ENCODE data around the gene ZNF516. TPM values are rescaled to one million over a fixed set of nuclear protein-coding genes. Genes with fewer than 3 reads are reported as not detected.

ZNF516 gene
- total RNA-seq, 1 donor from 2014 or later, result 1.6 TPM

- intact Hi-C loops (cut with micrococcal nuclease), result no loop called here
- H3K9me3 Mint-ChIP-seq, result no peaks in the 10 kb centered on the region
- no peak for DNase-seq
- H3K27me3 Mint-ChIP-seq, result no peaks in the 10 kb centered on the region
- no peak overlapping the region for H3K4me3 Mint-ChIP-seq
- H3K27ac Mint-ChIP-seq, result no peak overlapping the region
- H3K4me1 Mint-ChIP-seq, result no peaks in the 10 kb centered on the region
- H3K36me3 Mint-ChIP-seq (ENCODE audit: low read depth), result no peaks in the 10 kb centered on the region
Measured at GRCh38 chr18:76357585-76358260, 137.3 kb downstream of the ZNF516 start.

- intact Hi-C loops (cut with micrococcal nuclease), result no loop called here
- H3K9me3 Mint-ChIP-seq, result no peaks in the 10 kb centered on the region
- no peak overlapping the region for H3K4me3 Mint-ChIP-seq
- no peak for DNase-seq
- H3K27me3 Mint-ChIP-seq, result no peaks in the 10 kb centered on the region
- no peak overlapping the region for H3K27ac Mint-ChIP-seq
- H3K4me1 Mint-ChIP-seq, result no peaks in the 10 kb centered on the region
- H3K36me3 Mint-ChIP-seq (ENCODE audit: low read depth), result no peaks in the 10 kb centered on the region
Measured at GRCh38 chr18:76357174-76357573, 137.9 kb downstream of the ZNF516 start.

- Mint-ChIP-seq H3K9me3 (no peaks in the 10 kb centered on the region), H3K36me3 (ENCODE audit: low read depth) (no peaks in the 10 kb centered on the region), H3K4me1 (no peaks in the 10 kb centered on the region), H3K4me3 (no peak overlapping the region), H3K27me3 (no peaks in the 10 kb centered on the region), H3K27ac (no peak overlapping the region)
- intact Hi-C loops (cut with micrococcal nuclease), result no loop called here
- no peak for DNase-seq
Measured at GRCh38 chr18:76356666-76357065, 138.4 kb downstream of the ZNF516 start.

GRCh38 chr18:76354348-76354747 lies 140.7 kb downstream of the ZNF516 start:
- Mint-ChIP-seq H3K9me3 (no peaks in the 10 kb centered on the region), H3K4me3 (no peak overlapping the region), H3K27me3 (no peaks in the 10 kb centered on the region), H3K4me1 (no peaks in the 10 kb centered on the region), H3K27ac (no peak overlapping the region), H3K36me3 (ENCODE audit: low read depth) (no peaks in the 10 kb centered on the region)
- intact Hi-C loops (cut with micrococcal nuclease), result no loop called here
- no peak for DNase-seq

- no peaks in the 10 kb centered on the region for H3K27me3 Mint-ChIP-seq
- H3K27ac Mint-ChIP-seq, result no peak overlapping the region
- no peaks in the 10 kb centered on the region for H3K9me3 Mint-ChIP-seq
- intact Hi-C loops (cut with micrococcal nuclease), result no loop called here
- no peaks in the 10 kb centered on the region for H3K36me3 Mint-ChIP-seq (ENCODE audit: low read depth)
- H3K4me1 Mint-ChIP-seq, result peaks cover 2% of the 10 kb centered on the region
- no peak overlapping the region for H3K4me3 Mint-ChIP-seq
- peak; percentile 15 for DNase-seq
Measured at GRCh38 chr18:76353500-76353899, 141.5 kb downstream of the ZNF516 start.

- no peaks in the 10 kb centered on the region for H3K9me3 Mint-ChIP-seq
Measured at GRCh38 chr18:76353046-76353445, 142.0 kb downstream of the ZNF516 start.

GRCh38 chr18:76351961-76352581 lies 143.0 kb downstream of the ZNF516 start:
- Mint-ChIP-seq H3K27ac (no peak overlapping the region), H3K9me3 (no peaks in the 10 kb centered on the region), H3K27me3 (no peaks in the 10 kb centered on the region), H3K4me1 (peaks cover 2% of the 10 kb centered on the region), H3K36me3 (ENCODE audit: low read depth) (no peaks in the 10 kb centered on the region), H3K4me3 (no peak overlapping the region)
- DNase-seq, result no peak
- intact Hi-C loops (cut with micrococcal nuclease), result no loop called here

More at GRCh38 chr18:76353046-76353445, 142.0 kb downstream of the ZNF516 start:
- no peaks in the 10 kb centered on the region for H3K36me3 Mint-ChIP-seq (ENCODE audit: low read depth)
- no peak for DNase-seq
- no peaks in the 10 kb centered on the region for H3K27me3 Mint-ChIP-seq
- H3K4me3 Mint-ChIP-seq, result no peak overlapping the region
- H3K27ac Mint-ChIP-seq, result no peak overlapping the region
- peaks cover 2% of the 10 kb centered on the region for H3K4me1 Mint-ChIP-seq
- intact Hi-C loops (cut with micrococcal nuclease), result no loop called here

GRCh38 chr18:76350134-76351025 lies 144.7 kb downstream of the ZNF516 start:
- H3K4me1 Mint-ChIP-seq, result peaks cover 2% of the 10 kb centered on the region
- intact Hi-C loops (cut with micrococcal nuclease), result no loop called here
- no peaks in the 10 kb centered on the region for H3K9me3 Mint-ChIP-seq
- H3K4me3 Mint-ChIP-seq, result no peak overlapping the region
- no peak overlapping the region for H3K27ac Mint-ChIP-seq
- no peak for DNase-seq
- H3K27me3 Mint-ChIP-seq, result no peaks in the 10 kb centered on the region
- no peaks in the 10 kb centered on the region for H3K36me3 Mint-ChIP-seq (ENCODE audit: low read depth)

GRCh38 chr18:76349067-76349715 lies 145.9 kb downstream of the ZNF516 start:
- intact Hi-C loops (cut with micrococcal nuclease), result loop anchor here (10.0 kb wide), 2 partner anchors 624 to 1694 kb away; no protein-coding TSS in a partner anchor
- Mint-ChIP-seq H3K4me3 (peak overlapping the region; percentile 6), H3K9me3 (no peaks in the 10 kb centered on the region), H3K27ac (no peak overlapping the region), H3K4me1 (peaks cover 2% of the 10 kb centered on the region), H3K27me3 (no peaks in the 10 kb centered on the region), H3K36me3 (ENCODE audit: low read depth) (no peaks in the 10 kb centered on the region)
- DNase-seq, result peak; percentile 90

GRCh38 chr18:76348267-76349066 lies 146.6 kb downstream of the ZNF516 start:
- no peak for DNase-seq
- no peaks in the 10 kb centered on the region for H3K27me3 Mint-ChIP-seq
- H3K9me3 Mint-ChIP-seq, result no peaks in the 10 kb centered on the region
- H3K4me3 Mint-ChIP-seq, result no peak overlapping the region
- H3K27ac Mint-ChIP-seq, result no peak overlapping the region
- intact Hi-C loops (cut with micrococcal nuclease), result loop anchor here (10.0 kb wide), 2 partner anchors 624 to 1694 kb away; no protein-coding TSS in a partner anchor
- H3K36me3 Mint-ChIP-seq (ENCODE audit: low read depth), result no peaks in the 10 kb centered on the region
- peaks cover 2% of the 10 kb centered on the region for H3K4me1 Mint-ChIP-seq

- H3K36me3 Mint-ChIP-seq (ENCODE audit: low read depth), result no peaks in the 10 kb centered on the region
Measured at GRCh38 chr18:76347341-76347740, 147.7 kb downstream of the ZNF516 start.

GRCh38 chr18:76346490-76347130 lies 148.4 kb downstream of the ZNF516 start:
- intact Hi-C loops (cut with micrococcal nuclease), result loop anchor here (10.0 kb wide), 2 partner anchors 622 to 1692 kb away; no protein-coding TSS in a partner anchor

More at GRCh38 chr18:76347341-76347740, 147.7 kb downstream of the ZNF516 start:
- no peaks in the 10 kb centered on the region for H3K9me3 Mint-ChIP-seq
- no peak overlapping the region for H3K4me3 Mint-ChIP-seq
- peaks cover 2% of the 10 kb centered on the region for H3K4me1 Mint-ChIP-seq
- no peak overlapping the region for H3K27ac Mint-ChIP-seq
- intact Hi-C loops (cut with micrococcal nuclease), result loop anchor here (10.0 kb wide), 2 partner anchors 623 to 1693 kb away; no protein-coding TSS in a partner anchor
- H3K27me3 Mint-ChIP-seq, result no peaks in the 10 kb centered on the region
- DNase-seq, result no peak

More at GRCh38 chr18:76346490-76347130, 148.4 kb downstream of the ZNF516 start:
- H3K36me3 Mint-ChIP-seq (ENCODE audit: low read depth), result no peaks in the 10 kb centered on the region
- H3K27me3 Mint-ChIP-seq, result no peaks in the 10 kb centered on the region
- H3K4me3 Mint-ChIP-seq, result no peak overlapping the region
- H3K9me3 Mint-ChIP-seq, result no peaks in the 10 kb centered on the region
- no peak for DNase-seq
- no peak overlapping the region for H3K27ac Mint-ChIP-seq
- H3K4me1 Mint-ChIP-seq, result peaks cover 2% of the 10 kb centered on the region

Data from activated CD4-positive, alpha-beta T cell treated with anti-CD3 and anti-CD28 coated beads, Interleukin-2, amount 10 ng/mL, durations not matched to agents 24 days and 14 days (primary cell).